Trophoblast cell (in vitro differentiated cells and primary cell): Measurements from ENCODE around the gene BOK.
A peak's percentile ranks its signal among the peaks of the same experiment; 100 is the strongest.

Source experiments
- DNase-seq, 2 donors: peaks; one replicate each; pipeline ENCODE4 v3.0.0-alpha.2; 2016
- H2AFZ ChIP-seq: 2 replicates; pipeline ENCODE4 v1.6.1; 2013; ENCODE audit warnings: low read length, moderate library complexity, mild to moderate bottlenecking; ENCODE audit not compliant: insufficient read depth, poor library complexity
- H2AK5ac ChIP-seq: 2 replicates; pipeline ENCODE4 v1.6.1; 2013; ENCODE audit warnings: mild to moderate bottlenecking, low read length
- H2BK120ac ChIP-seq: 2 replicates; pipeline ENCODE4 v1.6.1; 2013; ENCODE audit warnings: low read length, mild to moderate bottlenecking, moderate library complexity; ENCODE audit not compliant: insufficient read depth, poor library complexity
- H2BK12ac ChIP-seq: 2 replicates; pipeline ENCODE4 v1.6.1; 2013; ENCODE audit warnings: mild to moderate bottlenecking, low read length, moderate library complexity
- H2BK5ac ChIP-seq: 2 replicates; pipeline ENCODE4 v1.6.1; 2013; ENCODE audit warnings: low read length, low read depth, moderate library complexity, mild to moderate bottlenecking; ENCODE audit not compliant: poor library complexity
- H3K14ac ChIP-seq: 2 replicates; pipeline ENCODE4 v1.6.1; 2013; ENCODE audit warnings: mild to moderate bottlenecking, low read length
- H3K18ac ChIP-seq: 2 replicates; pipeline ENCODE4 v1.6.1; 2013; ENCODE audit warnings: mild to moderate bottlenecking, low read length
- H3K23ac ChIP-seq: 2 replicates; pipeline ENCODE4 v1.6.1; 2013; ENCODE audit warnings: low read length
- H3K27ac ChIP-seq: 2 replicates; pipeline ENCODE4 v1.5.1; 2013; ENCODE audit warnings: low read depth, mild to moderate bottlenecking, inconsistent platforms, low read length, moderate library complexity
- H3K27me3 ChIP-seq: 2 replicates; pipeline ENCODE4 v1.6.1; 2013; ENCODE audit warnings: inconsistent platforms, mild to moderate bottlenecking, low read length, moderate library complexity; ENCODE audit not compliant: insufficient read depth
- H3K36me3 ChIP-seq, 2 experiments: 1 replicate in 1 of 2; 2 replicates in 1 of 2; pipeline ENCODE4 v1.6.1; 2013; ENCODE audit warnings: low read length in 2 of 2, mild to moderate bottlenecking in 2 of 2, moderate library complexity in 1 of 2; ENCODE audit not compliant: insufficient read depth in 2 of 2, control insufficient read depth in 1 of 2
- H3K4ac ChIP-seq: 2 replicates; pipeline ENCODE4 v1.6.1; 2013; ENCODE audit warnings: low read depth, mild to moderate bottlenecking, low read length, moderate library complexity
- H3K4me1 ChIP-seq, 2 experiments: 1 replicate in 1 of 2; 2 replicates in 1 of 2; pipeline ENCODE4 v1.6.1; 2013; ENCODE audit warnings: low read length in 2 of 2, mild to moderate bottlenecking in 2 of 2, moderate library complexity in 1 of 2; ENCODE audit not compliant: insufficient read depth in 2 of 2, control insufficient read depth in 1 of 2
- H3K4me2 ChIP-seq: 2 replicates; pipeline ENCODE4 v1.6.1; 2013; ENCODE audit warnings: inconsistent platforms, mild to moderate bottlenecking, low read length, moderate library complexity
- H3K4me3 ChIP-seq: 2 replicates; pipeline ENCODE4 v1.5.1; 2013; ENCODE audit warnings: mild to moderate bottlenecking, low read depth, low read length, inconsistent platforms
- H3K79me1 ChIP-seq: one replicate; pipeline ENCODE4 v1.6.1; 2013; ENCODE audit warnings: low read length
- H3K79me2 ChIP-seq: 2 replicates; pipeline ENCODE4 v1.6.1; 2013; ENCODE audit warnings: low read length, mild to moderate bottlenecking; ENCODE audit not compliant: control insufficient read depth, insufficient read depth, poor library complexity
- H3K9ac ChIP-seq: 2 replicates; pipeline ENCODE4 v1.6.1; 2013; ENCODE audit warnings: mild to moderate bottlenecking, low read length
- H3K9me3 ChIP-seq: 2 replicates; pipeline ENCODE4 v1.6.1; 2013; ENCODE audit warnings: low read depth, mild to moderate bottlenecking, control low read depth, inconsistent platforms, low read length; ENCODE audit not compliant: insufficient read depth
- H4K12ac ChIP-seq: 2 replicates; pipeline ENCODE4 v1.6.1; 2013; ENCODE audit warnings: low read depth, mild to moderate bottlenecking, low read length, moderate library complexity
- H4K8ac ChIP-seq: 2 replicates; pipeline ENCODE4 v1.6.1; 2013; ENCODE audit warnings: low read depth, mild to moderate bottlenecking, low read length, moderate library complexity
- H4K91ac ChIP-seq: one replicate; pipeline ENCODE4 v1.6.1; 2013; ENCODE audit warnings: low read depth, mild to moderate bottlenecking, low read length, moderate library complexity
- WGBS: extraction: QIAGEN DNeasy Blood & Tissue Kit; methylation state at CpG from one replicate; pipeline ENCODE4 v1.1.7; 2013; ENCODE audit warnings: missing lambda C conversion rate; ENCODE audit not compliant: insufficient read length, insufficient coverage; ENCODE audit errors: extremely low coverage; 5-methylcytosine and 5-hydroxymethylcytosine counted together

Gene BOK

GRCh38 chr2:241553981-241554380 is 4.6 kb upstream of the BOK start:
- Histone ChIP-seq H3K27me3 (no peaks in the 10 kb centered on the region), H3K4me2 (no peak overlapping the region), H2BK5ac (no peak overlapping the region), H3K18ac (no peak overlapping the region), H3K23ac (no peak overlapping the region), H3K4me3 (no peak overlapping the region), H3K27ac (no peak overlapping the region), H3K4me1 (peaks cover 10 to 15% of the 10 kb centered on the region in 2 experiments), H4K91ac (no peak overlapping the region), H3K79me2 (peaks cover 3% of the 10 kb centered on the region), H3K9ac (no peak overlapping the region), H2BK120ac (no peak overlapping the region), H4K12ac (no peak overlapping the region), H3K36me3 (no peaks in the 10 kb centered on the region), H3K14ac (no peak overlapping the region), H3K9me3 (no peaks in the 10 kb centered on the region), H3K79me1 (peaks cover 4% of the 10 kb centered on the region), H2AFZ (no peak overlapping the region), H2AK5ac (no peak overlapping the region), H3K4ac (no peak overlapping the region), H4K8ac (no peak overlapping the region), H2BK12ac (peak overlapping the region; percentile 56)
- WGBS, result no CpG with 5 or more reads among the region's 6 CpGs
- no peak for DNase-seq

GRCh38 chr2:241554610-241555322 is 3.8 kb upstream of the BOK start:
- H2BK12ac ChIP-seq, result no peak overlapping the region
- no peak overlapping the region for H3K23ac ChIP-seq
- H3K27ac ChIP-seq, result no peak overlapping the region
- no peak overlapping the region for H4K12ac ChIP-seq
- H3K4ac ChIP-seq, result no peak overlapping the region
- H4K91ac ChIP-seq, result no peak overlapping the region
- no peaks in the 10 kb centered on the region for H3K9me3 ChIP-seq
- H2AK5ac ChIP-seq, result no peak overlapping the region
- H3K36me3 ChIP-seq, result no peaks in the 10 kb centered on the region
- H2AFZ ChIP-seq, result no peak overlapping the region
- no peak for DNase-seq
- H3K9ac ChIP-seq, result no peak overlapping the region
- no CpG with 5 or more reads among the region's 7 CpGs for whole genome bisulfite sequencing
- H3K4me3 ChIP-seq, result no peak overlapping the region
- no peak overlapping the region for H2BK5ac ChIP-seq
- no peak overlapping the region for H4K8ac ChIP-seq
- no peak overlapping the region for H2BK120ac ChIP-seq
- H3K4me1 ChIP-seq, result peaks cover 11 to 17% of the 10 kb centered on the region in 2 experiments
- H3K79me2 ChIP-seq, result peaks cover 10% of the 10 kb centered on the region
- H3K18ac ChIP-seq, result no peak overlapping the region
- no peaks in the 10 kb centered on the region for H3K27me3 ChIP-seq
- no peak overlapping the region for H3K4me2 ChIP-seq
- peaks cover 11% of the 10 kb centered on the region for H3K79me1 ChIP-seq
- no peak overlapping the region for H3K14ac ChIP-seq

GRCh38 chr2:241555711-241556110 is 2.8 kb upstream of the BOK start:
- Histone ChIP-seq H3K23ac (no peak overlapping the region), H4K91ac (no peak overlapping the region), H2BK12ac (no peak overlapping the region), H3K4me1 (peaks cover 21 to 27% of the 10 kb centered on the region in 2 experiments), H2AK5ac (no peak overlapping the region), H3K36me3 (peaks cover 2 to 4% of the 10 kb centered on the region in 2 experiments), H3K4me2 (no peak overlapping the region), H3K9ac (no peak overlapping the region), H2BK5ac (no peak overlapping the region), H4K8ac (no peak overlapping the region), H3K18ac (no peak overlapping the region), H3K79me1 (peaks cover 19% of the 10 kb centered on the region), H3K79me2 (peaks cover 17% of the 10 kb centered on the region), H2BK120ac (no peak overlapping the region), H3K27me3 (no peaks in the 10 kb centered on the region), H4K12ac (no peak overlapping the region), H3K4ac (no peak overlapping the region), H3K4me3 (no peak overlapping the region), H3K27ac (no peak overlapping the region), H3K9me3 (no peaks in the 10 kb centered on the region), H2AFZ (no peak overlapping the region), H3K14ac (no peak overlapping the region)
- WGBS, result no CpG with 5 or more reads among the region's 3 CpGs
- no peak for DNase-seq

GRCh38 chr2:241556746-241557145 is 1.8 kb upstream of the BOK start:
- Histone ChIP-seq H2BK5ac (no peak overlapping the region), H2BK12ac (no peak overlapping the region), H3K27ac (no peak overlapping the region), H3K18ac (no peak overlapping the region), H3K79me2 (peaks cover 21% of the 10 kb centered on the region), H3K4me2 (no peak overlapping the region), H3K4me1 (peaks cover 29 to 35% of the 10 kb centered on the region in 2 experiments), H2AK5ac (no peak overlapping the region), H3K9me3 (no peaks in the 10 kb centered on the region), H3K4ac (no peak overlapping the region), H3K36me3 (peaks cover 2 to 4% of the 10 kb centered on the region in 2 experiments), H3K14ac (no peak overlapping the region), H3K79me1 (peaks cover 25% of the 10 kb centered on the region), H3K27me3 (no peaks in the 10 kb centered on the region), H2BK120ac (no peak overlapping the region), H4K91ac (no peak overlapping the region), H4K12ac (no peak overlapping the region), H3K23ac (no peak overlapping the region), H4K8ac (no peak overlapping the region), H3K9ac (no peak overlapping the region), H3K4me3 (no peak overlapping the region), H2AFZ (no peak overlapping the region)
- DNase-seq, result no peak
